Stimulated activated CD4-positive, alpha-beta T cell treated with anti-CD3 and anti-CD28 coated beads, Interleukin-4, amount 100 ng/mL, for 48 hours (primary cell): ENCODE measurements around the gene CTPS1.

Source experiments
- DNase-seq, 2 donors: peaks; one replicate each; pipeline ENCODE4 v3.0.0-alpha.2; 2020; ENCODE audit warnings: low read depth in 2 of 2

Gene CTPS1

DNA sequence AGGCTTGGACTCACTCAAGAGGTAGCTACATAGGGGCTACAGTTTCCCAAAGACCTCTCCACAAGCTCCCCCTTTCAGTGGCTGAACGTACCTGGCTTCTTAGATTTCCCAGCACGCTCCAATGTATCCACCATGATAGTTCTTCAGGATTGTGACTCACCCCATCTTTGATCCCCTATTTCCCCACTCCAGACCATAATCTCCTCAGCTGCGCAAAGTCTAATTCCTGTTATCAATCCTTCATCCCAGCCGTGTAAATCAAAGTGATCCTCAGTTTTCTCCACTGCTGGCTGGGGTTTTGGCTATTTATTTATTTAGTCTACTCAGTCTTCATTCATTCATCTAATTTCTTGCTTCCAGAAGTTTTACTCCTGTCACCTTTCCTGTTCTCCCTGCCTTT, 13.1 kb upstream of the CTPS1 start:
- DNase-seq: no peak

DNA sequence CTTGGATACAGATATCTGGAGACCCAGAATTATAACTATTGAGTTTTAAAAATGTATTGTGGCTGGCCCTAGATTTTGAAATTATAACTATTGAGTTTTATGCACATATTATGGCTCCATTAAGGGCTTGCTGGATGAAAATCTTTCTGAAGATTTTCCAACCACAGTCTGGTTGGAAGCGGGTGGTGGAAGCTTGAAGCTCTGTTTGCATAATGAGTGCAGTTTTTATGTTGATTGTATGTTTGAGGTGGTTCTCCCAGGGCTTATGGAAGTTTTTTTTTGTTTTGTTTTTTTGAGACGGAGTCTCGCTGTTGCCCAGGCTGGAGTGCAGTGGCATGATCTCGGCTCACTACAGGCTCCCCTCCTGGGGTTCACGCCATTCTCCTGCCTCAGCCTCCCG, 10.1 kb upstream of the CTPS1 start:
- no peak for DNase-seq

DNA sequence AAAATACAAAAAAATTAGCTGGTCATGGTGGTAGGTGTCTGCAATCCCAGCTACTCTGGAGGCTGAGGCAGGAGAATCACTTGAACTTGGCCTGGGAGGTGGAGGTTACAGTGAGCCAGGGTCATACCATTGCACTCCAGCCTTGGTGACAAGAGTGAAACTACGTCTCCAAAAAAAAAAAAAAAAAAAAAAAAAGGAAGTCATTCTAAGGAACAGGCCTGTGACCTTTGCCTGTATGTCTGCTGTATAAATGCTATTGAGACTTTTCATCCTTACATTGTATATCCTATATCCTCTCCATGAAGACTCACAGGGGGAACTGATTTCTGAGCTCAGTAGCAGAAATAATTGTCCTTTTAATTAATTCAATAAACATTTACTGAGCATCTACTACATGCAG, 7.5 kb upstream of the CTPS1 start:
- no peak for DNase-seq

DNA sequence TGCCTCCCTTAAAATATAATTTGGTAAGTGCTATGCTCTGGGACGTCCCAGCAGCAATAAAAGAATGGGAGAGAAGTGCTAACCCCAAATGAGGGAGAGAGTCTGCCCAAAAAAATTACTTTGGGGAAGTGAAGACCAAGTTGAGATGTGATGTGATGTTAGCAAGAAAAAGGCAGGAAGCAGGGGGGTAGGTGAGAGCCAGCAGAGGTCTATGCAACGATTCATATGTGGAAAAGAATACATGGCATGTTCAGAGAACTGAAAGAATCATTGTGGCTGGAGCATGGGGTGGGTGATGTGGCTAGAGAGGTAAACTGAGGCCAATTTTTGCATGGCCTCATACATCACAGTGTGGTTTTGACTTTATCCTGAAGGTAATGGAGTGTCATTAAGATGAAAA, 5.6 kb upstream of the CTPS1 start:
- no peak for DNase-seq

DNA sequence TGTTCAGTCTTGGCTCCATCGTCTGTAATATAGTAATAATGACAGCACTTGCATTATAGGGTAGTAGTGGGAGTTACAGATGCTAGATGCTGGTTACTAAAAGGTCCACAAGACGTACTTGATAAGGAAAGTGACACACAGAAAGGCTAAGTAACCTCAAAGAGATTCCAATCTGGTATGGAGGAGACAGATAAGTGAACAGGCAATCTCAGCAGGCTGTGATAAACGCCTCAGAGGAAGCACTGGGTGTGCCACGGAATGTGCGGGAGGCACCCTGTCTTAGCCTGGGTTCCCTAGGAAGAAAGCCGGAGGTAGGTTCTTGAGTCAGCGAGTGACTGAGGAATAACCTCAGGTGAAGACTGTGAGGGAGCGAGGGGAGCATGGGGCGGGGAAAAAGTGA, 4.6 kb upstream of the CTPS1 start:
- no peak for DNase-seq

DNA sequence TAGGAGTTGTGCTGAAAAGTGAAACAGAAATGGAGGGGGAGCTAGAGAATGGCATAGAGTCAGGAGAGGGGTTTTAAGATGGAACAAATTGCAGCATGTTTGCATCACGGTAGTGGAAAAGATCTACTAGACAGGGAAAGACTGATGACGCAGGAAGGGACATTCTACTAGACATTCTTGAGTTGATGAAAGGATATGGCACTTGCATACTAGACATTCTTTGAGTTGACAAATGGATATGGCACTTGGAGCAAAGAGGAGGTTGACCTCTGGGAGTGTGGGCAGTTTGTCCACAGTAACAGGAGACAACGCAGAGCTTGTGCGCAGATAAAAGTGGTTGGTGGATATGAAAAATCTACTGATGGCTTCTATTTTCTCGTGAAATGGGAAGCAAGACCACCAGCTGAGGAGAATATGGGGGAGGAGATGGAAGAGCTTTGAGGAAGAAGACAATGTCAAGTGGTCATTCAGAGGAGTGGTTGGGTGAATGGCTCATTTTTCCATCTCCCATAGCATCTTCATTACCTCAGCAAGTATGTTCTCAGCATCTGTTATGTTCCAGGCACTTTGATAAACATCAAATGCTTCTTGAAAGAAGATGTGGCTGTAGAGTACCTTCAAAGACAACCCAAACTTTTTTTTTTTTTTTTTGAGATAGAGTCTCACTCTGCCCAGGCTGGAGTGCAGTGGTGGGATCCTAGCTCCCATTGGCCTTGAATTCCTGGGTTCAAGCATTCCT, 2.4 kb upstream of the CTPS1 start:
- DNase-seq: no peak

DNA sequence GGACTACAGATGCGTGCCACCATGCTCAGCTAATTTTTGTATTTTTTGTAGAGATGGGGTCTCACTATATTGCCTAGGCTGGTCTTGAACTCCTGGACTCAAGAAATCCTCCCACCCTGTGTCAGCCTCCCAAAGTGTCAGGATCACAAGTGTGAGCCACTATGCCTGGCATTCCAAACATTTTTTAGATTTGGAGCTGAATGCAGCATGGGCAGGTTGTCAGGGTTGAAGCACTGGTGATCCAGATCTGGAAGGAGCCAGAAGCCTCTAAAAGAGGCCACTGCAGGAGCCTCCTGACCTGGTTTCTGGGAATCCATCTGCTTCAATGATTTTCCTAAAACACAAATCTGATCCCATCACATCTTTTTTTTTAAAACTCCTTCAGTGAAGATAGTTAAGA, 1.8 kb upstream of the CTPS1 start:
- DNase-seq: no peak

DNA sequence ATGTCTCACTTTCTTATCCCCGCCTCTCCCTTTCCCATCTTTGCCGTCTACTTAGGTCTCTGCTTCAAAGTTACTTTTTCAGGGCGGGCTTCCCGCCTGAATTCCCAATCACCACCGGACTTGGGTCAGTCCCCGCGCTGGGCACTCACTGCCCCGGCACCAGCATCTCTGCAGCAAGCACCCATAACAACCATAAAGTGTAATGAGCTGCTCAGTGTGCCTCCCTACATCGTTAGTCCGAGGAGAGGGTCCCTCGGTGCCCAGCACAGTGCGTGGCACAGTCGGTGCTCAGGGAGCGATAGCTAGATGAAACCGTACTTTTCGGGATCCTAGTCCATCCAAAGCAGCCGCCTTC, 633 bp upstream of the CTPS1 start:
- no peak for DNase-seq

DNA sequence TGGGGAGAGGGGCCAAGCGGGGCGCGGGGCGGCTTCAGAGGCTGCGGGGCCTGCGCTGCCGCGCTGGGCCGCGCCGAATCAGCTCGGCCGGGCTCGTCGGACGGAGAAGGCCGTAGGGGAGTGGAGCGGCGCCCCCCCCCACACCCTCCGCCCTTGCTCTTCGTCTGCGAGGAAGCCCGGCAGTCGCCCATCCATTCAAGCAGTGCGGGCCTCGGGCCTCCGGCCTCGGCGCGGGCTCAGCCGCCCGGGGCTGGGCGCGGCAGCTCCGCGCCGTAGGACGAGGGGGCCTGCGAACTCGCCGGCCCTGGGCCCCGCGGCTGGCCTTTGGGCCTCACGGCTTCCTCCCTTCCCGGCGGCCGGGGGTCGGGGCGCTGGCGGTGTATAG, 564 bp downstream of the CTPS1 start:
- DNase-seq: peak in 1 of 2 donors; percentile 8

DNA sequence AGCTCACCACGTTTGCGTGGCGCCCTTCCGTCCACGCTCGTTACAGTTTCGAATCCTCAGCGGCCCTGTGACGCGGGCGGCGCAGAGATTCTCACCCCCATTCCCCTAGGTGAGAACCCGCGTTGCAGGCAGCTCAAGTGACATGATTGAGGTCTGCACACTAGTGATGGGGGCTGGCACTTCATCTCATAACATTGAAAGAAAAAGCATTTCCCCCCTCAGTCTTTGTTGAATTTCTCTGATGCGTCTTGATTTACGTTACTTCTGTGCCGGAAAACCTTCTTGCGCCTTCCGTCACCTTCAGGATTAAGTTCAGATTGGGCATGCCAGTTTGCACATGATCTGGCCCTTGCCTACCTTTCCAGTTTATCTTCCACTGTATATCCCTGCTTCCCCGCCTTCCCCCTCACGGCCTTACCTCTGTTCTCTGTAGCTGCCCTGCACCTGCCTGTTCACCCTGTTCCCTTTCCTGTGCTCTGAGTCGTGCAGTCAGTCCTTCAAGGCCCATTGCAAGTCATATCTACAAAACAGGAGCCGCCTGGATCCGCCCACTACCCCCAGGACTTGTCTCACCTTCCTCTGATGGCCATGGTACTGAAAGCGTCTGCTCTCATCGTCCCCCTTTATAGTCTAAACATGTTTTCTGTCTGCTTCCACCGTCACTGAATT, 1.1 kb downstream of the CTPS1 start:
- DNase-seq: peak; percentile 37 to 45

DNA sequence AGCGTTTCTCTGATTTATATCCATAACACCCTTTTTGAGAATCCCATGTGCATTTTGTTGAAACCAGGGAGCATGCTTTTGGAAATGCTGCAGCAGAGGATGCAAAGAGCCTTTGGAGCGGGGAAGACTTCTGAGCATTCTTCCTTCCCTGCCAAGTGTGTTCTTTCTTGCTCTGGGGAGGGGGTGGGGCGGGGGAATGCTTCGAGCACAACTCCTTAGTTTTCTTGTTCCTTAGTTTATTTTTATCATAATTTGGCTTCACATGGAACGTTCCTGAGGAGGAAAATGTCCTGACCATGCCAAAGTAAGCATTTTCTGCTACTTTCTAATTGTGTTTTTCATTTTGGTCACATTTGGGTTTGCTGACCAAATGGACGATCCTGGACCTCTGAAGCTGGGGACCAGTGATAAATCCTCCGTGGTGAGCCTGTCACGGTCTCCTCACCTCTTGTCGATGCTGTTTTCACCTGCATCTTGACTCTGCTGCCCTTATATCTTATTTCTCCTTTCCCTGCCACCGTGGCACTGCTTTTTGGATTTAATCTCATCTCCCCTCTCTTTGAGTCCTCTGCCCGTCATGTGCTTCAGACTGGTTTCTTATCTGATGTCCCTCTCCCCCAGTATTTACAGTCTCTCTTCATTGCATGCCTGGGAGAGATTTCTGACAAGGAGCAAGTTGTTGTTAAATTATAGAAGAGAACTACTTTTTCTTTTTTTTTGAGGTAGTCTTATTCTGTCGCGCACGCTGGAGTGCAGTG, 2.4 kb downstream of the CTPS1 start:
- no peak for DNase-seq

DNA sequence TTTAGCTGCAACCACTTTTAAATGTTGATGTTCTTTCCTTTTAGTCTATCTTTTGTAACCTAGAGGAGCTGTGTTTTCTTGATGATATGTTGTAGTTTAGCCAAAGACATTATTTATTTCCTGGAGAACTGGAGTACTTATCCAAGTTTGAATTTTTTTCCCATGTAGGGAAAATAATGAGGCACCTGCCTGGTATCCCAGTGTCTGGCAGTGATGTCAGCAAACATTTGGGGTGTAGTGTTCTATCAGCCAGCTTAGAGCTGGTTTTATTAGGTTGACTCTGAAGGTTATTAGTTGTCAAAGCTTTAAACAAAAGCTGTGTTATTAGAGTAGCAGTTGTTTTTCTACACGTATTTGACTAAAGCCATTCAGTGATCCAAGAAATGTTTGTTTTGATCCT, 3.2 kb downstream of the CTPS1 start:
- no peak for DNase-seq

DNA sequence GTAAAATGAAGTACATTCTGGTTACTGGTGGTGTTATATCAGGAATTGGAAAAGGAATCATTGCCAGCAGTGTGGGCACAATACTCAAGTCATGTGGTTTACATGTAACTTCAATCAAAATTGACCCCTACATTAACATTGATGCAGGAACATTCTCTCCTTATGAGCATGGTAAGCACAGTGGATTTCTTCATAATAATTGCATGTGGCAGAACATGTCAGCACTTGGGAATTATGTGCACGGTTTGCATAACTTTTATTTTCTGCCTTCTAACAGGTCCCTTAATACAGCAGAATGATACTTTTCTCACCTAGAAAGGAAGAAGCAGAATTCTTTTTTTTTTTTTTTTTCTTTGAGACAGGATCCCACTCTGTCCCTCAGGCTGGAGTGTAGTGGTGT, 3.8 kb downstream of the CTPS1 start:
- no peak for DNase-seq

DNA sequence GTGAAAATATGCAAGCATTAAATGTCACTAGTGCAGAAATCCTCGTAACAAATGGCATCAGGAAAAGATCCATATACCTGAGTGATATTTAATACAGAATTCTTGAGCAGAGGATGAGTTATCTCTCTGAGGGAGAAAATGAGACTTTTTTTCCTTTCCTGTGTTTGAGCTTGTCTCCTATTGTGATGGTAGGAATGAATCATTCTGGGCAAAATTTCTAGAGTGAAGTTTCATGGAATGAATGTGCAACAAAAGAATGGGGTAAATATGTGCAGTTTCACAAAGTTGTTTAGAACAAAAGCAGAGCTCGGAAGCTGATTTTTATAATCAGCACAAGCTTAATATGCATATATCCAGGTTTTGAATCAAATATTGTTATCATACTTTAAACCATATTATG, 4.6 kb downstream of the CTPS1 start:
- DNase-seq: no peak

DNA sequence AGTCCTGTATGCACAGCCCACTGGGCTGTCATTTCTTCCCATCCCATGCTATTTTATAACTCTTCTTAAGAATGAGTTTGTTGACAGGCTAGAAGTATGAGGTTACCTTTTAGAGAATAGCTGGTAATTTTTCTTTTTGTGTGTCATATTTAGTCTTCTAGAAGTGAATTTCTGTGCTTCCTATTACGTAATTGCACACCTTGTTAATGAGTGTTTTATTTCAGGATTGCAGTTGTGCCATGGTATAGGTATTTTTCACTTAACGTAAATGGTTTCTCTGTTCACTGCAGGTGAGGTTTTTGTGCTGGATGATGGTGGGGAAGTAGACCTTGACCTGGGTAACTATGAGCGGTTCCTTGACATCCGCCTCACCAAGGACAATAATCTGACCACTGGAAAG, 5.0 kb downstream of the CTPS1 start:
- DNase-seq: no peak

DNA sequence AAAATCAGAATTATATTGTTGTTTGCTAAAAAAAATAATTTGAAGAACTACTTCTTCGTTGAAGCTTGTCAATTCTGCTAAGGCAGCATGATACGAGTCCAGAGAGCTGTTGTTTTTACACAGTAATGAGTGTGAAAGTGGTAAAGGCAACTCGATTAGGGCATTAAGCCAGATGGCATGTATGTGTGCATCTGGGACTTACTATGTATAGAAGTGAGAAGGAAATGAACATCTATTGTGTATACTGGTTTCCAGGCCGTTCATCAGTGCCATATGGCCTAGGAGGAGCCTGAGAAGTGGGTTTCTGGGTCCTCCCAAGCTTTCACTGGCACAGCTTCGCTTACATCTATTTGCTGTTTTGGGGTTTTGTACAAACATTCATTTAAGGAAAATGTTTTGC, 5.7 kb downstream of the CTPS1 start:
- no peak for DNase-seq

DNA sequence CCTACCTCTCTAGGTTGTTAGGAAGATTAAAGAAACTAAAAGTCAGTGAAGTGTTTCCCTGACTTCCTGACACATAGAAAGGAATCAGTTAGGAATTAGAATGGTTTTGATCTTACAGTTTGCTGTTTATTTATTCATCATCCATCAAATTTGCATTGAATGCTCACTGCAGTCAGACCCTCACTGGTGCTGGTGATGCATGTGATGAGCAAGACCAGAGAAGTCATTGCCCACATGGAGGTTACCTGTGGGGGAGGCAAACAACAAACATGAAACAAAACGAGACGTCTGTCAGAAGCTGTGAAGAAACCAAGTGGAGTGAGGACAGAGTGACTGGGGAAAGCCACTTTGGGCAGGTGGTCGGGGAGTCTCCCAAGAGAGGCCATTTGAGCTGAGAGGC, 6.4 kb downstream of the CTPS1 start:
- no peak for DNase-seq

DNA sequence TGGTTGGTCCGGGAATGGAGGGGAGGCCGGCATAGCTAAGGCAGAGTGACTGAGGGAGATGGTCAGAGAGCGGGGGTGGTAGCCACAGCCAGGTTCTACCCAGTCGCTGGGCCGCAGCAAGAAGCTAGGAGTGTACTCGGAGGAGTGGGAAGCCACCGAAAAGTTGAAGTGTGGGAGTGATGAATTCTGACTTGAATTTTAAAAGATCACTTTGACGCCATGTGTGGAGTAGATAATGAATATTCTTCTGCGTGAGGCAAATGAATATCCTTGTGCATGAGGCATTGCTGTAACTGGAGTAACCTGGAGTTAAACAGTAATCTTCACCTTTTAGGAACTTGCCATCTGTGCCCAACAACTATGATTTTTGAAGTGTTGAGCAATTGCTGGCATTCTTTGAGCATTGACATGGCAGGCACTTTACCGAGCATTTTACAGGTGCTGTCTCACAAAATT, 6.9 kb downstream of the CTPS1 start:
- no peak for DNase-seq

DNA sequence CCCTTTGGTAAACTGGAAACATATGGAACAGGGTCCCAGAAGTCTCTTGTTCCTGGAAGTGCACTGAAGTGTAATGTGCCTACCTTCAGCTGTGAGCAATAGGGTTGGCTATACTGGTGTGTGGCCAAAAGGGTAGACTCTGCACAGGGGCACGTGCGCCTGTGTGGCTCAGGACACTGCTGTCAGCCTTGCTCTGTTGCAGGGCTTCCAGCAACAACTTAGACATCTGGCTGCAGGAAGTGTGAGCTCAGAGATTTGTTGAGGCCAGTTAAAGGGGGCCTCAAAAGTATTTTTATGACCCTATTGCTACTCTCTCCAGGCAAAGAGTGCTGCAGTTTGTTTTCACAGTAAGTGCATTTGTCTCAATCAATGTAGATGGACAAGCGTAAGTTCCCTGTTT, 7.5 kb downstream of the CTPS1 start:
- no peak for DNase-seq

DNA sequence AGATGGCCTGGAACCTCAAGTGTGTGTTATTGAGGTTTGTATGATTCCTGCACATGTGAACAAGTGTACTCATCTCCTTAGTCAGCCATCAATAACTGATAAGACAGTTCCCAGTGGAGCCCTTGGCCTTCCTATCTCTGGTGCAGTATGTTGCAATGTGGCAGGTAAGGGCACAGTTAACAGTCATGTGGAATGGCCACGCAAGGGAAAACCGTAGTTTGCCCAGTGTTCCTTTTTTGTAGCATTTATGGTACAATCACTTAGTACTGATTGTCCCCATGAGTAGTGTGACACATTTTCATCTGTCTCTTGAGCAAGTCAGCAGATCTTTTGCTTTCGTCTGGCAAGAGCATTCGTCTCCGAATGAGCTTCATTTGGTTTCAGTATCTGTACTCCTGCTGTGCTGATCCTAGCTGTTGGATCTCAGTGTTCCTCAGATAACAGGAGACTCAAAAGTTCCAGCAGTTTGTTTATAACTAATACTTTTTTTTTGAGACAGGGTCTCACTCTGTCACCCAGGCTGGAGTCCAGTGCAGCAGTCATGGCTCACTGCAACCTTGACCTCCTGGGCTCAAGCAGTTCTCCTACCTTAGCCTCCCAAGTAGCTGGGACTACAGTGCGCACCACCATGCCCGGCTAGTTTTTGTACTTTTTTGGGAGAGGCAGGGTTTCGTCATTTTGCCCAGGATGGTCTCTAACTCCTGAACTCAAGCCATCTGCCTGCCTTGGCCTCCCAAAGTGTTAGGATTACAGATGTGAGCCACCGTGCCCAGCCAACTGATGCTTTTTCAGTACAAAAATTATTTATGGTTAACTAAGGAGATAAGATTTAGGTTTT, 8.2 kb downstream of the CTPS1 start:
- DNase-seq: no peak

DNA sequence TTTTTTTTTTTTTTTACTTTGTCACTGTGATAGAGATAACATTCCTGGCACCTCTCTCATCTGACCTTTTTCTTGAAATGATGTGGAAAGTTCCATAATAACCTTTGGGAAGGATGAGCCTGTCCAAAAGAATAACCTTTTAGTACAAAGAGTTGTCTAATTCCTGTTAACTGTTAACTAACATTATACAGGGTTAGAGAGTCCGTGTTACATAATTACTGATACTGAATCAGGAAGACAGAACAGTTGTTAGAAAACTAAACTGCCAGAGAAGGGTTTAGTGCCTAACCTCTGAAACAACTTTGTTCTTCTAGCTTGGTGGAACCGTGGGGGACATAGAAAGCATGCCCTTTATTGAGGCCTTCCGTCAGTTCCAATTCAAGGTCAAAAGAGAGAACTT, 8.8 kb downstream of the CTPS1 start:
- DNase-seq: no peak

DNA sequence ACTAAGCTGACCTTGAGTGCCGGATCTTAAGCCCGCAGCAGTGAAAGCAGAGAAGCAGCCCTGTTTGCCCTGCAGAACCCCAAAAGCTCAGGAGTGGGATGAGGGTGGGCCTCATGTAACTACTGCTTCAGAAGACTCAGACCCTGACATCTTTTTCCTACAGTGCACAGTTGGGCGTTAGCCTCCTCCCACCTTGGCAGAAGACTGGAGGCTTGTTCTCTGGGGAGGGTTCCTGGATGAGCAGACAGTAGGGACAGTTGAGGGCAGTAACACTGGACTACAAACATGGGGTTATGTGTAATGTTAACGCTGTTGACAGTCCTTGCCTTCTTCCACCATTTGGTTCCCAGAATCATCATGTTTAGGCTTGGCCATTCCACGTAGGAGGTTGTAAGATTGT, 9.6 kb downstream of the CTPS1 start:
- DNase-seq: no peak
